ENCODE data around the gene AANAT.

AANAT gene

GRCh38 chr17:76477576-76477975 lies 10.2 kb downstream of the AANAT start:
- no peak for TF ChIP-seq CTCF (IDR thresholded peaks at IDR 0.05)

- TF ChIP-seq CTCF (IDR thresholded peaks at IDR 0.05), result no peak
These were observed 10.7 kb downstream of the AANAT start for GRCh38 chr17:76478097-76478496.

GRCh38 chr17:76478730-76479514 lies 11.5 kb downstream of the AANAT start:
- TF ChIP-seq CTCF (IDR thresholded peaks at IDR 0.05), result no peak

GRCh38 chr17:76479515-76480060 lies 12.2 kb downstream of the AANAT start:
- TF ChIP-seq CTCF (IDR thresholded peaks at IDR 0.05), result no peak

GRCh38 chr17:76480632-76481031 lies 13.2 kb downstream of the AANAT start:
- TF ChIP-seq CTCF (IDR thresholded peaks at IDR 0.05), result no peak

GRCh38 chr17:76481071-76481655 lies 13.8 kb downstream of the AANAT start:
- no peak for TF ChIP-seq CTCF (IDR thresholded peaks at IDR 0.05)

GRCh38 chr17:76484228-76484725 lies 16.9 kb downstream of the AANAT start:
- no peak for TF ChIP-seq CTCF (IDR thresholded peaks at IDR 0.05)

Data from LNCAP (cell line).